ENCODE measurements around the gene MFSD11. TPM values are rescaled to one million over a fixed set of nuclear protein-coding genes. Genes with fewer than 3 reads are reported as not detected.

The MFSD11 gene
- total RNA-seq, 1 donor from 2014 or later: 38.7 TPM

- Mint-ChIP-seq H3K9me3 (ENCODE audit: low read depth) (no peaks in the 10 kb centered on the region), H3K36me3 (ENCODE audit: insufficient read depth) (peaks cover 27% of the 10 kb centered on the region), H3K4me1 (ENCODE audit: low read depth) (peaks cover 27% of the 10 kb centered on the region), H3K27me3 (no peaks in the 10 kb centered on the region), H3K27ac (peak overlapping the region; percentile 47), H3K4me3 (ENCODE audit: low read depth) (peak overlapping the region; percentile 99)
- no peak for DNase-seq (ENCODE audit: low spot score, unreplicated experiment)
- no peak for TF ChIP-seq CTCF (IDR thresholded peaks at IDR 0.05; ENCODE audit: unreplicated experiment)
Measured at GRCh38 chr17:76732734-76733617, 4.9 kb upstream of the MFSD11 start.

- no peak for TF ChIP-seq CTCF (IDR thresholded peaks at IDR 0.05; ENCODE audit: unreplicated experiment)
- no peaks in the 10 kb centered on the region for H3K27me3 Mint-ChIP-seq
- no peaks in the 10 kb centered on the region for H3K9me3 Mint-ChIP-seq (ENCODE audit: low read depth)
- peak overlapping the region; percentile 99 for H3K4me3 Mint-ChIP-seq (ENCODE audit: low read depth)
- peak overlapping the region; percentile 47 for H3K27ac Mint-ChIP-seq
- H3K36me3 Mint-ChIP-seq (ENCODE audit: insufficient read depth): peaks cover 27% of the 10 kb centered on the region
- no peak for DNase-seq (ENCODE audit: low spot score, unreplicated experiment)
- H3K4me1 Mint-ChIP-seq (ENCODE audit: low read depth): peaks cover 32% of the 10 kb centered on the region
Measured at GRCh38 chr17:76733618-76733957, 4.3 kb upstream of the MFSD11 start.

- Mint-ChIP-seq H3K36me3 (ENCODE audit: insufficient read depth) (peaks cover 27% of the 10 kb centered on the region), H3K4me1 (ENCODE audit: low read depth) (peaks cover 38% of the 10 kb centered on the region), H3K27me3 (no peaks in the 10 kb centered on the region)
Measured at GRCh38 chr17:76734080-76734840, 3.7 kb upstream of the MFSD11 start.

GRCh38 chr17:76735006-76735405 lies 2.9 kb upstream of the MFSD11 start:
- peaks cover 37% of the 10 kb centered on the region for H3K4me1 Mint-ChIP-seq (ENCODE audit: low read depth)
- no peaks in the 10 kb centered on the region for H3K27me3 Mint-ChIP-seq
- peak overlapping the region; percentile 88 for H3K27ac Mint-ChIP-seq
- no peak for TF ChIP-seq CTCF (IDR thresholded peaks at IDR 0.05; ENCODE audit: unreplicated experiment)
- H3K4me3 Mint-ChIP-seq (ENCODE audit: low read depth): peak overlapping the region; percentile 99
- no peak for DNase-seq (ENCODE audit: low spot score, unreplicated experiment)
- H3K9me3 Mint-ChIP-seq (ENCODE audit: low read depth): no peaks in the 10 kb centered on the region
- H3K36me3 Mint-ChIP-seq (ENCODE audit: insufficient read depth): peaks cover 26% of the 10 kb centered on the region

More at GRCh38 chr17:76734080-76734840, 3.7 kb upstream of the MFSD11 start:
- no peak for TF ChIP-seq CTCF (IDR thresholded peaks at IDR 0.05; ENCODE audit: unreplicated experiment)
- peak overlapping the region; percentile 99 for H3K4me3 Mint-ChIP-seq (ENCODE audit: low read depth)
- no peaks in the 10 kb centered on the region for H3K9me3 Mint-ChIP-seq (ENCODE audit: low read depth)
- peak overlapping the region; percentile 76 for H3K27ac Mint-ChIP-seq
- DNase-seq (ENCODE audit: low spot score, unreplicated experiment): no peak

GRCh38 chr17:76735586-76736348 lies 2.2 kb upstream of the MFSD11 start:
- no peak for DNase-seq (ENCODE audit: low spot score, unreplicated experiment)
- Mint-ChIP-seq H3K4me3 (ENCODE audit: low read depth) (peak overlapping the region; percentile 99), H3K4me1 (ENCODE audit: low read depth) (peaks cover 37% of the 10 kb centered on the region), H3K27me3 (no peaks in the 10 kb centered on the region), H3K27ac (peak overlapping the region; percentile 98), H3K9me3 (ENCODE audit: low read depth) (no peaks in the 10 kb centered on the region), H3K36me3 (ENCODE audit: insufficient read depth) (peaks cover 26% of the 10 kb centered on the region)
- no peak for TF ChIP-seq CTCF (IDR thresholded peaks at IDR 0.05; ENCODE audit: unreplicated experiment)
